HepG2 (cell line): Measurements from ENCODE around the gene DAPK1.

Experiments
- ELF4 ChIP-seq: sonication (generic); formaldehyde crosslinking; IDR thresholded peaks from 2 replicates; pipeline ENCODE4 v1.5.0; 2020; ENCODE audit warnings: missing genetic modification reagents, mild to moderate bottlenecking, moderate library complexity, borderline replicate concordance
- PAX8 ChIP-seq: sonication (generic); formaldehyde crosslinking; IDR thresholded peaks from 2 replicates; pipeline ENCODE4 v1.8.0; 2022; ENCODE audit warnings: mild to moderate bottlenecking, missing genetic modification reagents, borderline replicate concordance
- POLR2A ChIP-seq, 2 experiments: IDR thresholded peaks; 2 replicates each; pipeline ENCODE4 v1.6.1; 2011; ENCODE audit warnings: low read depth in 2 of 2, low read length in 2 of 2, mild to moderate bottlenecking in 1 of 2, moderate library complexity in 1 of 2; ENCODE audit not compliant: insufficient read depth in 1 of 2
- POLR2AphosphoS2 ChIP-seq: IDR thresholded peaks from 2 replicates; pipeline ENCODE4 v1.6.1; 2011; ENCODE audit warnings: low read depth, low read length, improper control_type of control experiment
- SNAI1 ChIP-seq: sonication (generic); formaldehyde crosslinking; IDR thresholded peaks from 2 replicates; pipeline ENCODE4 v1.5.0; 2020; ENCODE audit warnings: mild to moderate bottlenecking, missing genetic modification reagents, borderline replicate concordance
- ZNF121 ChIP-seq: sonication (generic); formaldehyde crosslinking; IDR thresholded peaks from 2 replicates; pipeline ENCODE4 v1.5.0; 2020; ENCODE audit warnings: mild to moderate bottlenecking, missing genetic modification reagents
- ZNF839 ChIP-seq: sonication (generic); formaldehyde crosslinking; IDR thresholded peaks from 2 replicates; pipeline ENCODE4 v1.4.0; 2020; ENCODE audit warnings: missing genetic modification reagents, mild to moderate bottlenecking, borderline replicate concordance
- ZSCAN22 ChIP-seq: sonication (generic); formaldehyde crosslinking; IDR thresholded peaks from 2 replicates; pipeline ENCODE4 v1.4.0; 2020; ENCODE audit warnings: mild to moderate bottlenecking, missing genetic modification reagents
- TF ChIP-seq, protein P1 (sequence below): sonication (generic); formaldehyde crosslinking; IDR thresholded peaks from 2 replicates; pipeline ENCODE4 v1.5.1; 2020; ENCODE audit warnings: missing genetic modification reagents, mild to moderate bottlenecking, borderline replicate concordance
- TF ChIP-seq, protein P2 (sequence below): sonication (generic); formaldehyde crosslinking; IDR thresholded peaks from 2 replicates; pipeline ENCODE4 v1.8.0; 2022; ENCODE audit warnings: mild to moderate bottlenecking, missing genetic modification reagents, borderline replicate concordance

DNA sequence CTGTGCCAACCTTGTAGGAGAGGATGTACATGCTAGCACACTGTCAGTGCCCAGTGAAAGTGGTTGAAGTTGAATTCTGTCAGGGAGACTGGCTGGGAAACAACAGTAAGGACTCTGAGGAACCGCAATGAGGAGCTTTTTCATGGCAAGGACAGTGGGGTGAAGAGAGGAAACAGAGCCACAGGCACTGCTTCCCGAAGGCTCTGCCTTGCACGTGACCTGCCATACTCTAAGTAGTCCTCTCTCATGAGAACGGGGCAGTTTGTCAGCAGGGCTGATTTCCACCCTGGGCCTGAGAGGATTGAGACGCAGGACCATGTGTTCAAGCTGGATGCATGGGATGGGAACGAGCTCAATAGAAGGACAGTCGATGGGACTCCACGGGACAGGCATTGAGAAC, 121.7 kb downstream of the DAPK1 start:
- TF ChIP-seq POLR2A (IDR thresholded peaks at IDR 0.05; ENCODE audit: insufficient read depth in 1 of 2, low read depth in 2 of 2, low read length in 2 of 2) (no peak), ZSCAN22 (no peak), ZNF121 (CRISPR knock-in tag) (no peak), ZNF839 (CRISPR knock-in tag) (no peak), ELF4 (CRISPR knock-in tag) (no peak), SNAI1 (CRISPR knock-in tag) (no peak), POLR2AphosphoS2 (no peak), PAX8 (no peak)
- TF ChIP-seq, protein P1, sequence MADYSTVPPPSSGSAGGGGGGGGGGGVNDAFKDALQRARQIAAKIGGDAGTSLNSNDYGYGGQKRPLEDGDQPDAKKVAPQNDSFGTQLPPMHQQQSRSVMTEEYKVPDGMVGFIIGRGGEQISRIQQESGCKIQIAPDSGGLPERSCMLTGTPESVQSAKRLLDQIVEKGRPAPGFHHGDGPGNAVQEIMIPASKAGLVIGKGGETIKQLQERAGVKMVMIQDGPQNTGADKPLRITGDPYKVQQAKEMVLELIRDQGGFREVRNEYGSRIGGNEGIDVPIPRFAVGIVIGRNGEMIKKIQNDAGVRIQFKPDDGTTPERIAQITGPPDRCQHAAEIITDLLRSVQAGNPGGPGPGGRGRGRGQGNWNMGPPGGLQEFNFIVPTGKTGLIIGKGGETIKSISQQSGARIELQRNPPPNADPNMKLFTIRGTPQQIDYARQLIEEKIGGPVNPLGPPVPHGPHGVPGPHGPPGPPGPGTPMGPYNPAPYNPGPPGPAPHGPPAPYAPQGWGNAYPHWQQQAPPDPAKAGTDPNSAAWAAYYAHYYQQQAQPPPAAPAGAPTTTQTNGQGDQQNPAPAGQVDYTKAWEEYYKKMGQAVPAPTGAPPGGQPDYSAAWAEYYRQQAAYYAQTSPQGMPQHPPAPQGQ (CRISPR knock-in tag), result no peak
- TF ChIP-seq, protein P2, sequence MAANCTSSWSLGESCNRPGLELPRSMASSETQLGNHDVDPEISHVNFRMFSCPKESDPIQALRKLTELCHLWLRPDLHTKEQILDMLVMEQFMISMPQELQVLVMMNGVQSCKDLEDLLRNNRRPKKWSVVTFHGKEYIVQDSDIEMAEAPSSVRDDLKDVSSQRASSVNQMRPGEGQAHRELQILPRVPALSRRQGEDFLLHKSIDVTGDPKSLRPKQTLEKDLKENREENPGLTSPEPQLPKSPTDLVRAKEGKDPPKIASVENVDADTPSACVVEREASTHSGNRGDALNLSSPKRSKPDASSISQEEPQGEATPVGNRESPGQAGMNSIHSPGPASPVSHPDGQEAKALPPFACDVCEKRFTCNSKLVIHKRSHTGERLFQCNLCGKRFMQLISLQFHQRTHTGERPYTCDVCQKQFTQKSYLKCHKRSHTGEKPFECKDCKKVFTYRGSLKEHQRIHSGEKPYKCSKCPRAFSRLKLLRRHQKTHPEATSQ, result no peak
